H1 (cell line): ENCODE measurements around the gene ZBTB2. TPM values are rescaled to one million over a fixed set of nuclear protein-coding genes. Genes with fewer than 3 reads are reported as not detected.

Experiments
- CTCF ChIA-PET: fragments of 300-600 bp; sonication (Branson Sonifier 250); formaldehyde crosslinking; loops from one replicate; lab custom pipeline; 2021; ENCODE audit not compliant: partially characterized antibody; lab: Charles Lee
- POLR2A ChIA-PET: fragments of 300-600 bp; sonication (Branson Sonifier 250); formaldehyde crosslinking; loops from one replicate; lab custom pipeline; 2021; ENCODE audit warnings: inconsistent platforms; ENCODE audit not compliant: partially characterized antibody; lab: Charles Lee
- DNase-seq, 2 experiments: peaks; one replicate each; pipeline versions ENCODE4 v3.0.0 to v3.0.0-alpha.2; 2010 to 2022; ENCODE audit warnings: low spot score in 2 of 2, low read depth in 1 of 2, mixed read lengths in 1 of 2
- FAIRE-seq: peaks from 2 replicates; lab custom pipeline; 2011; peaks lifted over from hg19 to GRCh38; lab: Jason Lieb, UNC
- H2AFZ ChIP-seq: 2 replicates; pipeline ENCODE4 v1.8.1; 2012; ENCODE audit warnings: low read length, inconsistent platforms
- H2AK5ac ChIP-seq: 2 replicates; pipeline ENCODE4 v1.6.1; 2013; ENCODE audit warnings: low read depth, low read length
- H2BK120ac ChIP-seq: replicated peaks from 2 replicates; pipeline ENCODE3; 2013; ENCODE audit warnings: low read depth, low read length, inconsistent platforms
- H2BK12ac ChIP-seq: 2 replicates; pipeline ENCODE4 v1.6.1; 2013; ENCODE audit warnings: low read depth, low read length
- H2BK15ac ChIP-seq: 2 replicates; pipeline ENCODE4 v1.6.1; 2013; ENCODE audit warnings: low read length
- H2BK20ac ChIP-seq: 2 replicates; pipeline ENCODE4 v1.6.1; 2013; ENCODE audit warnings: low read length
- H2BK5ac ChIP-seq: 2 replicates; pipeline ENCODE4 v1.6.1; 2013; ENCODE audit warnings: low read depth, low read length
- H3K14ac ChIP-seq: 2 replicates; pipeline ENCODE4 v1.6.1; 2013; ENCODE audit warnings: inconsistent platforms; ENCODE audit not compliant: insufficient read length
- H3K18ac ChIP-seq: 2 replicates; pipeline ENCODE4 v1.6.1; 2013; ENCODE audit warnings: low read length; ENCODE audit errors: extremely low read depth
- H3K23ac ChIP-seq: 2 replicates; pipeline ENCODE4 v1.6.1; 2013; ENCODE audit warnings: inconsistent platforms; ENCODE audit not compliant: insufficient read length
- H3K23me2 ChIP-seq: 2 replicates; pipeline ENCODE4 v1.6.1; 2013; ENCODE audit warnings: low read depth, low read length
- H3K27ac ChIP-seq: 2 replicates; pipeline ENCODE4 v1.6.1; 2011; ENCODE audit warnings: low read depth, low read length, inconsistent platforms
- H3K27me3 ChIP-seq, 4 experiments: replicated peaks in 1 of 4; 1 replicate in 1 of 4; 2 replicates in 3 of 4; pipeline versions ENCODE4 v1.6.1 to v1.8.1; 2011 to 2013; ENCODE audit warnings: low read length in 3 of 4, mild to moderate bottlenecking in 3 of 4, inconsistent platforms in 2 of 4, mixed read lengths in 2 of 4, moderate library complexity in 1 of 4; ENCODE audit not compliant: control insufficient read depth in 3 of 4, insufficient read depth in 3 of 4; ENCODE audit errors: extremely low read depth in 1 of 4
- H3K36me3 ChIP-seq, 4 experiments: 2 replicates each; pipeline versions ENCODE4 v1.6.1 to v1.8.1; 2011 to 2013; ENCODE audit warnings: mild to moderate bottlenecking in 4 of 4, low read length in 3 of 4, moderate library complexity in 2 of 4, control low read depth in 1 of 4, inconsistent platforms in 1 of 4; ENCODE audit not compliant: insufficient read depth in 4 of 4, control insufficient read depth in 2 of 4
- H3K4ac ChIP-seq: replicated peaks from 2 replicates; pipeline ENCODE3; 2013; ENCODE audit warnings: low read length, low read depth, mixed read lengths, inconsistent platforms; ENCODE audit not compliant: insufficient read length
- H3K4me1 ChIP-seq, 4 experiments: replicated peaks in 1 of 4; 1 replicate in 1 of 4; 2 replicates in 3 of 4; pipeline versions ENCODE4 v1.6.1 to v1.8.1; 2011 to 2013; ENCODE audit warnings: low read length in 3 of 4, inconsistent platforms in 2 of 4, mixed read lengths in 1 of 4; ENCODE audit not compliant: insufficient read depth in 4 of 4, control insufficient read depth in 3 of 4
- H3K4me2 ChIP-seq, 2 experiments: 2 replicates each; pipeline versions ENCODE4 v1.6.1 to v1.8.1; 2011 to 2013; ENCODE audit warnings: low read depth in 2 of 2, low read length in 2 of 2, control low read depth in 1 of 2, inconsistent platforms in 1 of 2, mild to moderate bottlenecking in 1 of 2; ENCODE audit not compliant: insufficient read depth in 1 of 2
- H3K4me3 ChIP-seq, 4 experiments: fragments of 200-600, 300-600 bp in 1 of 4; sonication (generic), shearing (Covaris generic), sonication (Bioruptor Twin) in 1 of 4; 2 replicates each; pipeline versions ENCODE4 v1.5.1 to v1.8.1; 2011 to 2016; ENCODE audit warnings: low read length in 4 of 4, low read depth in 3 of 4, control low read depth in 2 of 4, inconsistent platforms in 2 of 4, mild to moderate bottlenecking in 2 of 4, mixed read lengths in 1 of 4, moderate library complexity in 1 of 4; ENCODE audit not compliant: insufficient read depth in 2 of 4; ENCODE audit errors: extremely low read depth in 1 of 4
- H3K56ac ChIP-seq: replicated peaks from 2 replicates; pipeline ENCODE3; 2013; ENCODE audit warnings: low read depth, mild to moderate bottlenecking, mixed read lengths, low read length, inconsistent platforms; ENCODE audit not compliant: insufficient read length
- H3K79me1 ChIP-seq: 2 replicates; pipeline ENCODE4 v1.6.1; 2013; ENCODE audit warnings: low read depth, low read length, control low read depth
- H3K79me2 ChIP-seq, 2 experiments: 2 replicates each; pipeline versions ENCODE4 v1.6.1 to v1.8.1; 2012 to 2013; ENCODE audit warnings: low read length in 2 of 2, mild to moderate bottlenecking in 2 of 2, inconsistent platforms in 1 of 2; ENCODE audit not compliant: insufficient read depth in 2 of 2, control insufficient read depth in 1 of 2
- H3K9ac ChIP-seq, 4 experiments: replicated peaks in 1 of 4; 1 replicate in 1 of 4; 2 replicates in 3 of 4; pipeline versions ENCODE4 v1.6.1 to v1.8.1; 2011 to 2013; ENCODE audit warnings: low read depth in 3 of 4, low read length in 3 of 4, control low read depth in 2 of 4, mild to moderate bottlenecking in 2 of 4, moderate library complexity in 2 of 4, inconsistent platforms in 1 of 4; ENCODE audit errors: extremely low read depth in 1 of 4
- H3K9me3 ChIP-seq, 2 experiments: 2 replicates each; pipeline versions ENCODE4 v1.6.1 to v1.8.1; 2012 to 2013; ENCODE audit warnings: mild to moderate bottlenecking in 2 of 2, moderate library complexity in 2 of 2, control low read depth in 1 of 2, inconsistent platforms in 1 of 2, low read depth in 1 of 2, low read length in 1 of 2, mixed read lengths in 1 of 2; ENCODE audit not compliant: insufficient read depth in 2 of 2
- H4K20me1 ChIP-seq, 2 experiments: replicated peaks in 1 of 2; 2 replicates each; pipeline versions ENCODE3 to v1.8.1; 2011 to 2013; ENCODE audit warnings: inconsistent platforms in 2 of 2, low read length in 2 of 2, mild to moderate bottlenecking in 1 of 2; ENCODE audit not compliant: insufficient read depth in 2 of 2, control insufficient read depth in 1 of 2
- H4K5ac ChIP-seq: 2 replicates; pipeline ENCODE4 v1.6.1; 2013; ENCODE audit warnings: low read length, low read depth, mixed read lengths, inconsistent platforms; ENCODE audit not compliant: insufficient read length
- H4K8ac ChIP-seq: 2 replicates; pipeline ENCODE4 v1.8.0; 2013; ENCODE audit warnings: mild to moderate bottlenecking, moderate library complexity, low read length, inconsistent platforms; ENCODE audit not compliant: insufficient read depth; ENCODE audit errors: extremely low read depth
- H4K91ac ChIP-seq: replicated peaks from 2 replicates; pipeline ENCODE3; 2013; ENCODE audit warnings: low read length, mixed read lengths, inconsistent platforms; ENCODE audit not compliant: insufficient read length
- BACH1 ChIP-seq: IDR thresholded peaks from 2 replicates; pipeline ENCODE4 v1.6.1; 2012; ENCODE audit warnings: low read length, improper control_type of control experiment
- CTCF ChIP-seq, 3 experiments: IDR thresholded peaks; 1 replicate in 2 of 3; 2 replicates in 1 of 3; pipeline versions ENCODE4 v1.5.1 to v1.6.1; 2011; ENCODE audit warnings: low read length in 3 of 3, mild to moderate bottlenecking in 3 of 3, inconsistent platforms in 2 of 3, low read depth in 1 of 3, moderate library complexity in 1 of 3; ENCODE audit not compliant: insufficient read depth in 1 of 3; ENCODE audit errors: control extremely low read depth in 1 of 3
- GABPA ChIP-seq: IDR thresholded peaks from 2 replicates; pipeline ENCODE4 v1.6.1; 2011; ENCODE audit warnings: mild to moderate bottlenecking, low read length, moderate library complexity, borderline replicate concordance; ENCODE audit not compliant: insufficient read depth
- HDAC6 ChIP-seq: IDR thresholded peaks from one replicate; pipeline ENCODE4 v1.7.1; 2012; ENCODE audit warnings: low read depth, mild to moderate bottlenecking, inconsistent platforms, low read length, moderate library complexity
- KDM1A ChIP-seq: fragments of 200-600, 300-600 bp; sonication (generic); IDR thresholded peaks from 2 replicates; pipeline ENCODE4 v1.7.1; 2016; ENCODE audit warnings: mild to moderate bottlenecking, low read length, borderline replicate concordance
- KDM4A ChIP-seq: IDR thresholded peaks from one replicate; pipeline ENCODE4 v1.7.1; 2012; ENCODE audit warnings: low read depth, mild to moderate bottlenecking, moderate library complexity, low read length, inconsistent platforms; ENCODE audit not compliant: severe bottlenecking
- KDM5A ChIP-seq: fragments of 200-600 bp; IDR thresholded peaks from 2 replicates; pipeline ENCODE4 v1.7.1; 2012; ENCODE audit warnings: mild to moderate bottlenecking, low read length, inconsistent platforms, mixed read lengths
- POLR2A ChIP-seq, 2 experiments: IDR thresholded peaks; 1 replicate in 1 of 2; 2 replicates in 1 of 2; pipeline ENCODE4 v1.6.1; 2011; ENCODE audit warnings: low read depth in 2 of 2, low read length in 2 of 2, mild to moderate bottlenecking in 2 of 2; ENCODE audit errors: control extremely low read depth in 1 of 2
- POLR2AphosphoS5 ChIP-seq: IDR thresholded peaks from 2 replicates; pipeline ENCODE4 v1.6.1; 2011; ENCODE audit warnings: low read depth, low read length
- SRF ChIP-seq: IDR thresholded peaks from 2 replicates; pipeline ENCODE4 v1.6.1; 2011; ENCODE audit warnings: mild to moderate bottlenecking, low read depth, low read length, moderate library complexity
- YY1 ChIP-seq: IDR thresholded peaks from 2 replicates; pipeline ENCODE4 v1.6.1; 2011; ENCODE audit warnings: low read depth, mild to moderate bottlenecking, low read length
- WGBS, 2 experiments: shearing (Covaris generic) in 1 of 2; methylation state at CpG; one replicate each; pipeline versions ENCODE4 v1.1.6 to v1.1.7; 2013 to 2015; ENCODE audit warnings: low lambda C conversion rate in 2 of 2, mixed read lengths in 2 of 2, inconsistent platforms in 1 of 2, low coverage in 1 of 2, missing lambda C conversion rate in 1 of 2; ENCODE audit not compliant: insufficient replicate concordance in 2 of 2, insufficient coverage in 1 of 2, insufficient read length in 1 of 2; ENCODE audit errors: extremely low coverage in 1 of 2, missing lambda C conversion rate in 1 of 2; 5-methylcytosine and 5-hydroxymethylcytosine counted together
- polyA plus RNA-seq, 7 experiments: library from polyadenylated mRNA; depleted of rRNA in 3 of 7; stranded (reverse) in 5 of 7; unstranded in 2 of 7; fragments of >200 nt in 5 of 7; fragments of 200-250 nt in 2 of 7; gene quantifications; 1 replicate in 5 of 7; 2 replicates in 1 of 7; 4 replicates in 1 of 7; pipeline versions ENCODE4 v1.2.1 to v1.2.3, GENCODE V29; 2011 to 2013; ENCODE audit warnings: missing spikeins in 2 of 7, mixed read lengths in 2 of 7
- total RNA-seq: library from RNA; stranded (reverse); fragmentation: NEBNext Ultra II Directional; extraction: Animal tissue kit (Norgen Biotek cat#: 25700); gene quantifications from 2 replicates; pipeline ENCODE4 v1.2.1, GENCODE V29; 2021

The ZBTB2 gene
- total and polyA plus RNA-seq, 2 of the 8 experiments (the other 6 are each of a cell fraction or from before 2014, with no cell fraction given) = 16.1 to 23.7 TPM

- Histone ChIP-seq H3K27me3 (no peaks in the 10 kb centered on the region), H2AFZ (no peak overlapping the region), H3K56ac (no peak overlapping the region), H3K4me1 (peaks cover 0 to 7% (median 2%) of the 10 kb centered on the region in 4 experiments; a peak in 3 of 7 replicates), H3K14ac (no peak overlapping the region), H3K9me3 (no peaks in the 10 kb centered on the region), H3K23me2 (peaks cover 8% of the 10 kb centered on the region), H3K4me3 (no peak overlapping the region), H4K8ac (no peak overlapping the region), H2BK20ac (no peak overlapping the region), H3K9ac (no peak overlapping the region; a peak in 1 of 7 replicates), H3K18ac (no peak overlapping the region), H2BK15ac (no peak overlapping the region), H3K79me1 (peaks cover 2% of the 10 kb centered on the region; the same call in 1 of the 2 replicates), H2BK12ac (no peak overlapping the region), H2BK120ac (no peak overlapping the region), H3K23ac (no peak overlapping the region), H4K20me1 (peaks cover 2 to 5% of the 10 kb centered on the region in 2 experiments), H2BK5ac (no peak overlapping the region), H3K4me2 (no peak overlapping the region; a peak in 1 of 4 replicates), H3K27ac (no peak overlapping the region), H4K5ac (no peak overlapping the region), H3K36me3 (no peaks in the 10 kb centered on the region; a peak in 2 of 8 replicates), H2AK5ac (no peak overlapping the region), H3K4ac (no peak overlapping the region), H3K79me2 (peaks cover 17 to 71% of the 10 kb centered on the region in 2 experiments)
- DNase-seq (no peak), FAIRE-seq (no peak)
- 88% methylated on average over 2 of the region's 2 CpGs; no CpG with 5 or more reads in 1 of the 2 experiments for WGBS, 2 experiments
- no peak for TF ChIP-seq POLR2A (IDR thresholded peaks at IDR 0.05; ENCODE audit: control extremely low read depth in 1 of 2, low read depth in 2 of 2, low read length in 2 of 2)
- TF ChIP-seq HDAC6 = no peak
- TF ChIP-seq SRF = no peak
- TF ChIP-seq KDM1A = no peak
- TF ChIP-seq CTCF (IDR thresholded peaks at IDR 0.05; ENCODE audit: control extremely low read depth in 1 of 3, insufficient read depth in 1 of 3, low read depth in 1 of 3, low read length in 3 of 3) = no peak
- no peak for TF ChIP-seq POLR2AphosphoS5
- no peak for TF ChIP-seq KDM5A
- no peak for TF ChIP-seq BACH1
- no peak for TF ChIP-seq GABPA
- TF ChIP-seq YY1 = no peak
- TF ChIP-seq KDM4A = no peak
- TF ChIP-seq, all 59 proteins: peak for 0
- H4K91ac ChIP-seq = no peak overlapping the region
- ChIA-PET CTCF (no interaction called here), POLR2A (interaction anchor here (3.5 to 3.9 kb wide), 2 partner anchors 13 to 18 kb away, joined by 29 to 31 read pairs; no protein-coding TSS in a partner anchor)
Measured at GRCh38 chr6:151388236-151388635, 3.1 kb downstream of the ZBTB2 start.
